GM23338 (cell line): ENCODE measurements around the gene FBXL19. TPM values are rescaled to one million over a fixed set of nuclear protein-coding genes. Genes with fewer than 3 reads are reported as not detected.

Source experiments
- NANOG ChIP-seq: IDR thresholded peaks from 2 replicates; pipeline ENCODE4 v1.6.1; 2016; ENCODE audit warnings: antibody characterized with exemption, borderline replicate concordance
- polyA plus RNA-seq: library from polyadenylated mRNA; unstranded; fragments of >200 nt; fragmentation: Nextera tagmentation; extraction: Ambion mirVana; gene quantifications from 2 replicates; pipeline ENCODE4 v1.2.1, GENCODE V29; 2016
- total RNA-seq: library from RNA; depleted of rRNA; stranded (reverse); fragments of >200 nt; shearing (Covaris generic); gene quantifications from 2 replicates; pipeline ENCODE4 v1.2.3, GENCODE V29; 2014
- TF ChIP-seq, protein P1 (sequence below): fragments of 250-450 bp; sonication (Bioruptor Pico); IDR thresholded peaks from 2 replicates; pipeline ENCODE4 v1.5.0; 2020; ENCODE audit warnings: mild to moderate bottlenecking, moderate library complexity
- TF ChIP-seq, protein P2 (sequence below): IDR thresholded peaks from one replicate; pipeline ENCODE4 v1.6.1; 2018; ENCODE audit warnings: antibody characterized with exemption; ENCODE audit not compliant: unreplicated experiment

The FBXL19 gene
- total and polyA plus RNA-seq, 2 experiments from 2014 or later, result 12.5 to 71.5 TPM

DNA sequence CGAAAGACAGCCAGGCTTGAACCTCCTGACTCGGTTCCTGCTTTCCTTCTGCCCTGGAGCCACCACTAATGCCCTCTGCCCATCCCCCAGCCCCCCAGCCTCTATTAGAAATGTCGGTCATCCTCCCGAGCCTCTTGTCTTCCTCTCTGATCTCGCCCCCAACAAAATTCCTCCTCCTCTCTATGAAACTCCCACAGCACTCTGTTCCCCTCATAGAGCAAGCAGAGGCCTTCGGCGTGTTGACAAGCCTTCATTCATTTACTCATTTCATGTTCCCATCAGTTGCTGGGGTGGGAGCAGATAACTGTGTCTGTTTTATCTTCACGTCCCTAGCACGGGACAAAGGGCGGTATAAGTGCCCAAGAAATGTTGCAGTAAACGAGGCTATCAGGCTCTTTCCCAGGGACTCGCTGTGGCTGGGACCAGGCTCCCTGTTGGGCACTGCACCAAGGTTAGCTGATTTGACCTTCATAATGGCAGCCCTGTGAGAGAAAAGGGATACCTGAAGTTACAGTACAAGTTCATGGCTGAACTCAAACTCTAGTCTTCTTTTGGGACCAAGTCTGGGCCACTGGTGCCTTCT is 7.8 kb downstream of the FBXL19 start (continued):
- TF ChIP-seq, protein P1, sequence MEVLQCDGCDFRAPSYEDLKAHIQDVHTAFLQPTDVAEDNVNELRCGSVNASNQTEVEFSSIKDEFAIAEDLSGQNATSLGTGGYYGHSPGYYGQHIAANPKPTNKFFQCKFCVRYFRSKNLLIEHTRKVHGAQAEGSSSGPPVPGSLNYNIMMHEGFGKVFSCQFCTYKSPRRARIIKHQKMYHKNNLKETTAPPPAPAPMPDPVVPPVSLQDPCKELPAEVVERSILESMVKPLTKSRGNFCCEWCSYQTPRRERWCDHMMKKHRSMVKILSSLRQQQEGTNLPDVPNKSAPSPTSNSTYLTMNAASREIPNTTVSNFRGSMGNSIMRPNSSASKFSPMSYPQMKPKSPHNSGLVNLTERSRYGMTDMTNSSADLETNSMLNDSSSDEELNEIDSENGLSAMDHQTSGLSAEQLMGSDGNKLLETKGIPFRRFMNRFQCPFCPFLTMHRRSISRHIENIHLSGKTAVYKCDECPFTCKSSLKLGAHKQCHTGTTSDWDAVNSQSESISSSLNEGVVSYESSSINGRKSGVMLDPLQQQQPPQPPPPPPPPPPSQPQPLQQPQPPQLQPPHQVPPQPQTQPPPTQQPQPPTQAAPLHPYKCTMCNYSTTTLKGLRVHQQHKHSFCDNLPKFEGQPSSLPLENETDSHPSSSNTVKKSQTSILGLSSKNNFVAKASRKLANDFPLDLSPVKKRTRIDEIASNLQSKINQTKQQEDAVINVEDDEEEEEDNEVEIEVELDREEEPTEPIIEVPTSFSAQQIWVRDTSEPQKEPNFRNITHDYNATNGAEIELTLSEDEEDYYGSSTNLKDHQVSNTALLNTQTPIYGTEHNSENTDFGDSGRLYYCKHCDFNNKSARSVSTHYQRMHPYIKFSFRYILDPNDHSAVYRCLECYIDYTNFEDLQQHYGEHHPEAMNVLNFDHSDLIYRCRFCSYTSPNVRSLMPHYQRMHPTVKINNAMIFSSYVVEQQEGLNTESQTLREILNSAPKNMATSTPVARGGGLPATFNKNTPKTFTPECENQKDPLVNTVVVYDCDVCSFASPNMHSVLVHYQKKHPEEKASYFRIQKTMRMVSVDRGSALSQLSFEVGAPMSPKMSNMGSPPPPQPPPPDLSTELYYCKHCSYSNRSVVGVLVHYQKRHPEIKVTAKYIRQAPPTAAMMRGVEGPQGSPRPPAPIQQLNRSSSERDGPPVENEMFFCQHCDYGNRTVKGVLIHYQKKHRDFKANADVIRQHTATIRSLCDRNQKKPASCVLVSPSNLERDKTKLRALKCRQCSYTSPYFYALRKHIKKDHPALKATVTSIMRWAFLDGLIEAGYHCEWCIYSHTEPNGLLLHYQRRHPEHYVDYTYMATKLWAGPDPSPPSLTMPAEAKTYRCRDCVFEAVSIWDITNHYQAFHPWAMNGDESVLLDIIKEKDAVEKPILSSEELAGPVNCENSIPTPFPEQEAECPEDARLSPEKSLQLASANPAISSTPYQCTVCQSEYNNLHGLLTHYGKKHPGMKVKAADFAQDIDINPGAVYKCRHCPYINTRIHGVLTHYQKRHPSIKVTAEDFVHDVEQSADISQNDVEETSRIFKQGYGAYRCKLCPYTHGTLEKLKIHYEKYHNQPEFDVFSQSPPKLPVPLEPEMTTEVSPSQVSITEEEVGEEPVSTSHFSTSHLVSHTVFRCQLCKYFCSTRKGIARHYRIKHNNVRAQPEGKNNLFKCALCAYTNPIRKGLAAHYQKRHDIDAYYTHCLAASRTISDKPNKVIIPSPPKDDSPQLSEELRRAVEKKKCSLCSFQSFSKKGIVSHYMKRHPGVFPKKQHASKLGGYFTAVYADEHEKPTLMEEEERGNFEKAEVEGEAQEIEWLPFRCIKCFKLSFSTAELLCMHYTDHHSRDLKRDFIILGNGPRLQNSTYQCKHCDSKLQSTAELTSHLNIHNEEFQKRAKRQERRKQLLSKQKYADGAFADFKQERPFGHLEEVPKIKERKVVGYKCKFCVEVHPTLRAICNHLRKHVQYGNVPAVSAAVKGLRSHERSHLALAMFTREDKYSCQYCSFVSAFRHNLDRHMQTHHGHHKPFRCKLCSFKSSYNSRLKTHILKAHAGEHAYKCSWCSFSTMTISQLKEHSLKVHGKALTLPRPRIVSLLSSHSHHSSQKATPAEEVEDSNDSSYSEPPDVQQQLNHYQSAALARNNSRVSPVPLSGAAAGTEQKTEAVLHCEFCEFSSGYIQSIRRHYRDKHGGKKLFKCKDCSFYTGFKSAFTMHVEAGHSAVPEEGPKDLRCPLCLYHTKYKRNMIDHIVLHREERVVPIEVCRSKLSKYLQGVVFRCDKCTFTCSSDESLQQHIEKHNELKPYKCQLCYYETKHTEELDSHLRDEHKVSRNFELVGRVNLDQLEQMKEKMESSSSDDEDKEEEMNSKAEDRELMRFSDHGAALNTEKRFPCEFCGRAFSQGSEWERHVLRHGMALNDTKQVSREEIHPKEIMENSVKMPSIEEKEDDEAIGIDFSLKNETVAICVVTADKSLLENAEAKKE, result no peak
- no peak for TF ChIP-seq NANOG
- TF ChIP-seq, protein P2, sequence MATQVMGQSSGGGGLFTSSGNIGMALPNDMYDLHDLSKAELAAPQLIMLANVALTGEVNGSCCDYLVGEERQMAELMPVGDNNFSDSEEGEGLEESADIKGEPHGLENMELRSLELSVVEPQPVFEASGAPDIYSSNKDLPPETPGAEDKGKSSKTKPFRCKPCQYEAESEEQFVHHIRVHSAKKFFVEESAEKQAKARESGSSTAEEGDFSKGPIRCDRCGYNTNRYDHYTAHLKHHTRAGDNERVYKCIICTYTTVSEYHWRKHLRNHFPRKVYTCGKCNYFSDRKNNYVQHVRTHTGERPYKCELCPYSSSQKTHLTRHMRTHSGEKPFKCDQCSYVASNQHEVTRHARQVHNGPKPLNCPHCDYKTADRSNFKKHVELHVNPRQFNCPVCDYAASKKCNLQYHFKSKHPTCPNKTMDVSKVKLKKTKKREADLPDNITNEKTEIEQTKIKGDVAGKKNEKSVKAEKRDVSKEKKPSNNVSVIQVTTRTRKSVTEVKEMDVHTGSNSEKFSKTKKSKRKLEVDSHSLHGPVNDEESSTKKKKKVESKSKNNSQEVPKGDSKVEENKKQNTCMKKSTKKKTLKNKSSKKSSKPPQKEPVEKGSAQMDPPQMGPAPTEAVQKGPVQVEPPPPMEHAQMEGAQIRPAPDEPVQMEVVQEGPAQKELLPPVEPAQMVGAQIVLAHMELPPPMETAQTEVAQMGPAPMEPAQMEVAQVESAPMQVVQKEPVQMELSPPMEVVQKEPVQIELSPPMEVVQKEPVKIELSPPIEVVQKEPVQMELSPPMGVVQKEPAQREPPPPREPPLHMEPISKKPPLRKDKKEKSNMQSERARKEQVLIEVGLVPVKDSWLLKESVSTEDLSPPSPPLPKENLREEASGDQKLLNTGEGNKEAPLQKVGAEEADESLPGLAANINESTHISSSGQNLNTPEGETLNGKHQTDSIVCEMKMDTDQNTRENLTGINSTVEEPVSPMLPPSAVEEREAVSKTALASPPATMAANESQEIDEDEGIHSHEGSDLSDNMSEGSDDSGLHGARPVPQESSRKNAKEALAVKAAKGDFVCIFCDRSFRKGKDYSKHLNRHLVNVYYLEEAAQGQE, result no peak
